Smooth muscle cell (in vitro differentiated cells): Measurements from ENCODE around the gene FRMD5. TPM values are rescaled to one million over a fixed set of nuclear protein-coding genes. Genes with fewer than 3 reads are reported as not detected.
"Not testable (repeated sequence)": the region's sequence is repeated elsewhere in the genome, so short reads cannot be mapped to it uniquely, and the experiment has no call there.

Experiments
- DNase-seq: peaks from one replicate; lab custom pipeline; 2025; ENCODE audit not compliant: unreplicated experiment; lab: John Stamatoyannopoulos, UW
- H2AFZ ChIP-seq: fragments of 200-600 bp; sonication (generic); 2 replicates; pipeline ENCODE4 v1.6.0; 2016; ENCODE audit warnings: antibody characterized with exemption, low read depth, mild to moderate bottlenecking
- H3F3A ChIP-seq: fragments of 200-600 bp; sonication (generic); 2 replicates; pipeline ENCODE4 v1.6.0; 2017; ENCODE audit warnings: antibody characterized with exemption, low read depth
- H3K27ac ChIP-seq: fragments of 200-600 bp; sonication (generic); 2 replicates; pipeline ENCODE4 v1.5.1; 2016; ENCODE audit warnings: low read depth, mild to moderate bottlenecking
- H3K27me3 ChIP-seq: fragments of 200-600 bp; sonication (generic); 2 replicates; pipeline ENCODE4 v1.6.1; 2016; ENCODE audit warnings: low read depth, mild to moderate bottlenecking
- H3K36me3 ChIP-seq: fragments of 200-600 bp; sonication (generic); 2 replicates; pipeline ENCODE4 v1.5.1; 2016; ENCODE audit warnings: low read depth
- H3K4me1 ChIP-seq: fragments of 200-600 bp; sonication (generic); 2 replicates; pipeline ENCODE4 v1.5.1; 2016; ENCODE audit warnings: low read depth
- H3K4me2 ChIP-seq: fragments of 200-600 bp; sonication (generic); 2 replicates; pipeline ENCODE4 v1.6.0; 2016; ENCODE audit warnings: mild to moderate bottlenecking
- H3K4me3 ChIP-seq: fragments of 200-600 bp; sonication (generic); 2 replicates; pipeline ENCODE4 v1.5.1; 2016; ENCODE audit warnings: mild to moderate bottlenecking
- H3K79me2 ChIP-seq: fragments of 200-600 bp; sonication (generic); 2 replicates; pipeline ENCODE4 v1.6.0; 2016; ENCODE audit warnings: low read depth, mild to moderate bottlenecking
- H3K9ac ChIP-seq: fragments of 200-600 bp; sonication (generic); 2 replicates; pipeline ENCODE4 v1.6.0; 2016; ENCODE audit warnings: low read depth
- H3K9me3 ChIP-seq: fragments of 200-600 bp; sonication (generic); replicated peaks from 2 replicates; pipeline ENCODE4 v1.5.1; 2016; ENCODE audit warnings: low read depth
- H4K20me1 ChIP-seq: fragments of 200-600 bp; sonication (generic); 2 replicates; pipeline ENCODE4 v1.6.0; 2016; ENCODE audit warnings: low read depth
- WGBS: methylation state at CpG from one replicate; pipeline ENCODE4 v1.1.7; 2016; ENCODE audit warnings: low lambda C conversion rate; 5-methylcytosine and 5-hydroxymethylcytosine counted together
- polyA plus RNA-seq: library from polyadenylated mRNA; unstranded; fragments of >200 nt; fragmentation: Nextera tagmentation; extraction: Ambion mirVana; gene quantifications from 2 replicates; pipeline ENCODE4 v1.2.1, GENCODE V29; 2016
- total RNA-seq: library from RNA; depleted of rRNA; stranded (reverse); fragments of >200 nt; gene quantifications from 2 replicates; pipeline ENCODE4 v1.2.3, GENCODE V29; 2014
- TF ChIP-seq, protein P1 (sequence below): fragments of 200-600 bp; sonication (generic); IDR thresholded peaks from 2 replicates; pipeline ENCODE4 v1.5.1; 2017; ENCODE audit warnings: borderline replicate concordance, mild to moderate bottlenecking, antibody characterized with exemption; ENCODE audit not compliant: insufficient read depth, poor library complexity, severe bottlenecking

Gene FRMD5
- total and polyA plus RNA-seq, 2 experiments from 2014 or later: 0.46 to 7.2 TPM

DNA sequence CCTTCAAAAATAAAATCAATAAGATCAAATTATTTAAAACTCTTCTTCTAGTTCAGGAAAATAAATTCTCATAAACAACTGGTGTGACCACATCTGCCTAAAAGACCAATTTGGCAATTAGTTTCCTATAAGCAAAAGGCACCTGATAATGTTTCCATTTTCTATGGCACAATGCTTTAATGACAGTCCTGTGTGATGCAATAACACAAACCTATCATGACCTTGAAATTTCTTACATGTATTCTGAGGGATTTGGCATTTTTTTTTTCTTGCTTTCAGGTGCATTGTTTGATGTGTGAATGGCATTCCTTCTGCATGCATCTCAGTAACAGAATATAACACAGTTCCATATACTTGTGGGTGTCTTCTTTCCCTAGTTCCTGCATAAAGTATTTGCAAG, 32.5 kb upstream of the FRMD5 start:
- Histone ChIP-seq H3K9ac (no peak overlapping the region), H2AFZ (no peak overlapping the region), H3K4me2 (no peak overlapping the region), H3K4me1 (no peaks in the 10 kb centered on the region), H4K20me1 (no peaks in the 10 kb centered on the region), H3K79me2 (no peaks in the 10 kb centered on the region), H3K4me3 (no peak overlapping the region), H3F3A (peaks cover 4% of the 10 kb centered on the region), H3K27me3 (no peaks in the 10 kb centered on the region), H3K27ac (no peak overlapping the region), H3K9me3 (no peaks in the 10 kb centered on the region), H3K36me3 (no peaks in the 10 kb centered on the region)
- DNase-seq: no peak
- TF ChIP-seq, protein P1, sequence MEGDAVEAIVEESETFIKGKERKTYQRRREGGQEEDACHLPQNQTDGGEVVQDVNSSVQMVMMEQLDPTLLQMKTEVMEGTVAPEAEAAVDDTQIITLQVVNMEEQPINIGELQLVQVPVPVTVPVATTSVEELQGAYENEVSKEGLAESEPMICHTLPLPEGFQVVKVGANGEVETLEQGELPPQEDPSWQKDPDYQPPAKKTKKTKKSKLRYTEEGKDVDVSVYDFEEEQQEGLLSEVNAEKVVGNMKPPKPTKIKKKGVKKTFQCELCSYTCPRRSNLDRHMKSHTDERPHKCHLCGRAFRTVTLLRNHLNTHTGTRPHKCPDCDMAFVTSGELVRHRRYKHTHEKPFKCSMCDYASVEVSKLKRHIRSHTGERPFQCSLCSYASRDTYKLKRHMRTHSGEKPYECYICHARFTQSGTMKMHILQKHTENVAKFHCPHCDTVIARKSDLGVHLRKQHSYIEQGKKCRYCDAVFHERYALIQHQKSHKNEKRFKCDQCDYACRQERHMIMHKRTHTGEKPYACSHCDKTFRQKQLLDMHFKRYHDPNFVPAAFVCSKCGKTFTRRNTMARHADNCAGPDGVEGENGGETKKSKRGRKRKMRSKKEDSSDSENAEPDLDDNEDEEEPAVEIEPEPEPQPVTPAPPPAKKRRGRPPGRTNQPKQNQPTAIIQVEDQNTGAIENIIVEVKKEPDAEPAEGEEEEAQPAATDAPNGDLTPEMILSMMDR: no peak

DNA sequence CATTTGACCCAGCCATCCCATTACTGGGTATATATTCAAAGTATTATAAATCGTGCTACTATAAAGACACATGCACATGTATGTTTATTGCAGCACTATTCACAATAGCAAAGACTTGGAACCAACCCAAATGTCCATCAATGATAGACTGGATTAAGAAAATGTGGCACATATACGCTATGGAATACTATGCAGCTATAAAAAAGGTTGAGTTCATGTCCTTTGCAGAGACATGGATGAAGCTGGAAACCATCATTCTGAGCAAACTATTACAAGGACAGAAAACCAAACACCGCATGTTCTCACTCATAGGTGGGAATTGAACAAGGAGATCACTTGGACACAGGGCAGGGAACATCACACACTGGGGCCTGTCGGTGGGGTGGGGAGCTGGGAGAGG, 31.9 kb upstream of the FRMD5 start:
- not testable (repeated sequence) for H2AFZ ChIP-seq, H3K4me2 ChIP-seq, H3K4me3 ChIP-seq, H3F3A ChIP-seq, H3K27ac ChIP-seq, H3K27me3 ChIP-seq, H3K79me2 ChIP-seq, H3K9ac ChIP-seq, H3K9me3 ChIP-seq, H4K20me1 ChIP-seq, H3K4me1 ChIP-seq, DNase-seq, H3K36me3 ChIP-seq
- WGBS: 98% methylated on average over 4 of the region's 4 CpGs

DNA sequence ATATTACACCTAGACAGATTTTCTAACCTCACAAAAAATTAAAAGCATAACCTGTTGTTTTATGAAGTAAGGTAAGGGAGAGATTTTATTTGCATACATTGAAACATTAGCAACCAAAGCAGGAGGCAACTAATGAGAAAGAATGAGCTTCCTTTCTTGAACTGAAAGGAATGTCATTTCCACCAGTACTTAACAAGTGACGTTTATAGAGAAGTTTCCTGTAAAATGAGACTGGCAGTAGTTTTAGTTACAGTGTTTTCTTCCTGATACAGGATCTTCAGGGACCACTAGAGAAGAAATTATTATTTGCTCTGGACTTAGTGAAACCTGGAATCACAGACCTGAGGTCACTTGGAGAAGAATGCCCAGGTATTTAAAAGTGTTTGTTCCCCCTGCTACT, 27.4 kb upstream of the FRMD5 start:
- no peak overlapping the region for H3K4me3 ChIP-seq
- H3K9ac ChIP-seq: no peak overlapping the region
- no peaks in the 10 kb centered on the region for H3K79me2 ChIP-seq
- no peak overlapping the region for H3K27ac ChIP-seq
- no peaks in the 10 kb centered on the region for H3K36me3 ChIP-seq
- TF ChIP-seq, protein P1: no peak
- H3K4me2 ChIP-seq: no peak overlapping the region
- 24% methylated on average over 1 of the region's 1 CpG for WGBS
- no peaks in the 10 kb centered on the region for H3K27me3 ChIP-seq
- no peaks in the 10 kb centered on the region for H4K20me1 ChIP-seq
- no peaks in the 10 kb centered on the region for H3K4me1 ChIP-seq
- H3F3A ChIP-seq: no peaks in the 10 kb centered on the region
- no peaks in the 10 kb centered on the region for H3K9me3 ChIP-seq
- no peak overlapping the region for H2AFZ ChIP-seq
- no peak for DNase-seq

DNA sequence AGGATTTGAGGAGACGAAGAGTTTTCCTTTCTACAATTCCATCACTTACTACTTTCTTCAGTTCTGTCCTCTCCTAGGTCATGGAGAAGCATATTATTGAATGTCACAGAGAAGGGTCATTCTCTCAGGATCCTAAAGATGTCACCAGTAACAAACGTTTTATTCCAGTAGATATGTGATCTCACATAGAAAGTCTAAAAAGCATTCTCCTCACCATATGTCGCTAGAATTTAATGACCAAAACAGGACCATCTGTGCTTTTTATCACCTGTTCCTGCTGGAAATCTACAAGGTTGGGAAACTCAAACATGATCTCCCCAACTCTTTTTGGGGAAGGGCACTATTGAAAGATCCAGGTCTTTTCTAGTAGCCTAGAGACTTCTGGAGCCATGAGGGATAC, 24.0 kb upstream of the FRMD5 start:
- TF ChIP-seq, protein P1: no peak
- WGBS: 79% methylated on average over 3 of the region's 3 CpGs
- Histone ChIP-seq H3K4me2 (no peak overlapping the region), H3K9me3 (no peaks in the 10 kb centered on the region), H3K27me3 (no peaks in the 10 kb centered on the region), H3K79me2 (no peaks in the 10 kb centered on the region), H3K36me3 (no peaks in the 10 kb centered on the region), H3F3A (no peaks in the 10 kb centered on the region), H3K9ac (no peak overlapping the region), H4K20me1 (no peaks in the 10 kb centered on the region), H3K27ac (no peak overlapping the region), H3K4me1 (no peaks in the 10 kb centered on the region), H2AFZ (no peak overlapping the region), H3K4me3 (no peak overlapping the region)
- DNase-seq: no peak
